Measurements from ENCODE around the gene ALDH3B1.

DNA sequence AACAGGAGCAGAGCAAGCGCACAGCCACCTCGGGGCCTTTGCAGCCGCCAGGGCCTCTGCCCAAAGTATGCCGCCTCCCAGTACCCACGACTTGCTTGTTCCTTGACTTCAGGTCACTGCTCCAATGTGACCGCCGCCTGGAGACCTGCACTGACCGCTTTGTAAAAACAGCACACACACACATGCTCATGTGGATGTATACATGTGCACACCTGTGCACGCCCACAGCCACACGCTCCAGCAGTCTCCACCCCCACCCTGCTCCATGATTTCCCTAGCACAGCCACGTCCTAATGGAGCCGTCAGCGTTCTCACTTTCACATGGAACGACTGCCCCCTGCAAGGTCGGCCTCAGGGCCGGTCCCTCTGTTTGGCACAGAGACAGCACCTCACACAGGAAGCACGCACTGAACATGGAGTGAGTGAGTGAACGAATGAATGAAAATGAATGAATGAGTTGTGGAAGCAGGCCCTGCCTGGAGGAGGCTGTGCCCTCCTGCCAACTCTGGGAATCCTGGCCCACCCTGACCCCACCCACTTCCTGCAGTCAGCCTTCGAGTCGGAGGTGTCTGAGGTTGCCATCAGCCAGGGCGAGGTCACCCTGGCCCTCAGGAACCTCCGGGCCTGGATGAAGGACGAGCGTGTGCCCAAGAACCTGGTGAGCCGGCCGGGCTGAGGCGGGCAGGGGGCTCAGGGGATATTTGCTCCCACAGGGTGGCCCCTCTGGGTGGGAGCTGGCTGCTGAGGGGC lies 8.0 kb downstream of the ALDH3B1 start:
- TF ChIP-seq, protein P1, sequence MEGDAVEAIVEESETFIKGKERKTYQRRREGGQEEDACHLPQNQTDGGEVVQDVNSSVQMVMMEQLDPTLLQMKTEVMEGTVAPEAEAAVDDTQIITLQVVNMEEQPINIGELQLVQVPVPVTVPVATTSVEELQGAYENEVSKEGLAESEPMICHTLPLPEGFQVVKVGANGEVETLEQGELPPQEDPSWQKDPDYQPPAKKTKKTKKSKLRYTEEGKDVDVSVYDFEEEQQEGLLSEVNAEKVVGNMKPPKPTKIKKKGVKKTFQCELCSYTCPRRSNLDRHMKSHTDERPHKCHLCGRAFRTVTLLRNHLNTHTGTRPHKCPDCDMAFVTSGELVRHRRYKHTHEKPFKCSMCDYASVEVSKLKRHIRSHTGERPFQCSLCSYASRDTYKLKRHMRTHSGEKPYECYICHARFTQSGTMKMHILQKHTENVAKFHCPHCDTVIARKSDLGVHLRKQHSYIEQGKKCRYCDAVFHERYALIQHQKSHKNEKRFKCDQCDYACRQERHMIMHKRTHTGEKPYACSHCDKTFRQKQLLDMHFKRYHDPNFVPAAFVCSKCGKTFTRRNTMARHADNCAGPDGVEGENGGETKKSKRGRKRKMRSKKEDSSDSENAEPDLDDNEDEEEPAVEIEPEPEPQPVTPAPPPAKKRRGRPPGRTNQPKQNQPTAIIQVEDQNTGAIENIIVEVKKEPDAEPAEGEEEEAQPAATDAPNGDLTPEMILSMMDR (conservative IDR thresholded peaks at IDR 0.05; ENCODE audit: low read depth, low read length): no peak
- TF ChIP-seq EZH2 (IDR thresholded peaks at IDR 0.05; ENCODE audit: low read length, unreplicated experiment): no peak
- TF ChIP-seq EZH2phosphoT487 (IDR thresholded peaks at IDR 0.05; ENCODE audit: borderline replicate concordance, low read length): no peak

All from PC-3 (cell line).